ENCODE results near the gene ZCCHC24. TPM values are rescaled to one million over a fixed set of nuclear protein-coding genes. Genes with fewer than 3 reads are reported as not detected.
"Not testable (repeated sequence)": the region's sequence is repeated elsewhere in the genome, so short reads cannot be mapped to it uniquely, and the experiment has no call there.

The ZCCHC24 gene
- total RNA-seq, 1 donor from 2014 or later, result 5.9 TPM

DNA sequence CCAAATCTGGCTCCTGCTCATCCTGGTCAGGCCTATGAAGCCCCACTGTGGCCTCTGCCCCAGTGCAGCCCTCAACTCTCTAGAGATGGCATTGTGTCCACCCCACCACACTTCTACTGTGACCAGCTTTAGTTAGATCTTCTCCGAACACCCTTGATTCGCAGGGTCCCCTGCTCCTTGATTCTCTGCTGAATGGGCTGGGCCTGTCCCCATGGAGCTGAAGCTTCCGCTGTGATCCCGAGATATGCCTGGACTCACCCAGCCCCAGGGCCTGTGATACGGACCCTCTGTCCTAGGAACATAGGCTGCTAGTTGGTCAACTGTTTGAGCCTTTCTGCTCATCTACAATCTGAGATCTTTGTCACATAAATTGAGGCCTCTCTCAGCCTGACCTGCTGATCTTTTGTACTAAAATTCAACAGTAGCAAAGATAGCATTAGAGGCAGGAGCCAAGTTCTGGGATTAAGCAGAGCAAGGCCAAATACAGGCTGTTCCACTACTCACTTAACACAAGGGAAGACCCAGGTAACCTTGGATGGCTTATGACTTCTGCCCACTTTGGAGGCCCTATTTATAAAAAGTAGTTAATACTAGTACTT is 104.7 kb downstream of the ZCCHC24 start:
- peaks cover 14% of the 10 kb centered on the region for H3K4me1 Mint-ChIP-seq
- H3K9ac ChIP-seq, result no peak overlapping the region
- H3K36me3 ChIP-seq, result no peaks in the 10 kb centered on the region
- H3K4me1 ChIP-seq, result peaks cover 6% of the 10 kb centered on the region
- H3F3A ChIP-seq (ENCODE audit: low read depth), result peaks cover 6% of the 10 kb centered on the region
- DNase-seq (ENCODE audit: low spot score), result no peak
- H3K27ac Mint-ChIP-seq, result no peak overlapping the region
- H3K4me3 Mint-ChIP-seq, result no peak overlapping the region
- no peaks in the 10 kb centered on the region for H3K79me2 ChIP-seq (ENCODE audit: low read depth)
- no peaks in the 10 kb centered on the region for H3K9me3 Mint-ChIP-seq
- H3K27ac ChIP-seq, result no peak overlapping the region
- no peak overlapping the region for H3K4me2 ChIP-seq
- peaks cover 3% of the 10 kb centered on the region for H3K27me3 Mint-ChIP-seq (ENCODE audit: insufficient read depth, low read depth)
- H3K36me3 Mint-ChIP-seq, result no peaks in the 10 kb centered on the region
- H4K20me1 ChIP-seq (ENCODE audit: low read depth), result no peaks in the 10 kb centered on the region
- H3K27me3 ChIP-seq, result no peaks in the 10 kb centered on the region
- H2AFZ ChIP-seq (replicated peaks), result no peak overlapping the region
- H3K4me3 ChIP-seq, result no peak overlapping the region
- TF ChIP-seq EZH2phosphoT487 (IDR thresholded peaks at IDR 0.05) (no peak), EZH2 (IDR thresholded peaks at IDR 0.05) (no peak)
- TF ChIP-seq, protein P1, sequence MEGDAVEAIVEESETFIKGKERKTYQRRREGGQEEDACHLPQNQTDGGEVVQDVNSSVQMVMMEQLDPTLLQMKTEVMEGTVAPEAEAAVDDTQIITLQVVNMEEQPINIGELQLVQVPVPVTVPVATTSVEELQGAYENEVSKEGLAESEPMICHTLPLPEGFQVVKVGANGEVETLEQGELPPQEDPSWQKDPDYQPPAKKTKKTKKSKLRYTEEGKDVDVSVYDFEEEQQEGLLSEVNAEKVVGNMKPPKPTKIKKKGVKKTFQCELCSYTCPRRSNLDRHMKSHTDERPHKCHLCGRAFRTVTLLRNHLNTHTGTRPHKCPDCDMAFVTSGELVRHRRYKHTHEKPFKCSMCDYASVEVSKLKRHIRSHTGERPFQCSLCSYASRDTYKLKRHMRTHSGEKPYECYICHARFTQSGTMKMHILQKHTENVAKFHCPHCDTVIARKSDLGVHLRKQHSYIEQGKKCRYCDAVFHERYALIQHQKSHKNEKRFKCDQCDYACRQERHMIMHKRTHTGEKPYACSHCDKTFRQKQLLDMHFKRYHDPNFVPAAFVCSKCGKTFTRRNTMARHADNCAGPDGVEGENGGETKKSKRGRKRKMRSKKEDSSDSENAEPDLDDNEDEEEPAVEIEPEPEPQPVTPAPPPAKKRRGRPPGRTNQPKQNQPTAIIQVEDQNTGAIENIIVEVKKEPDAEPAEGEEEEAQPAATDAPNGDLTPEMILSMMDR (IDR thresholded peaks at IDR 0.05), result no peak
- no peaks in the 10 kb centered on the region for H3K9me3 ChIP-seq (ENCODE audit: low read depth)

GRCh38 chr10:79339266-79339665 is 106.2 kb downstream of the ZCCHC24 start:
- TF ChIP-seq EZH2 (IDR thresholded peaks at IDR 0.05) (no peak), EZH2phosphoT487 (IDR thresholded peaks at IDR 0.05) (no peak)
- TF ChIP-seq, protein P1 (IDR thresholded peaks at IDR 0.05), result no peak
- Histone ChIP-seq H3K4me2 (no peak overlapping the region), H3K9ac (no peak overlapping the region), H3K27me3 (no peaks in the 10 kb centered on the region), H3K27ac (no peak overlapping the region), H3K36me3 (no peaks in the 10 kb centered on the region), H3K4me3 (no peak overlapping the region), H3K79me2 (ENCODE audit: low read depth) (no peaks in the 10 kb centered on the region), H3F3A (ENCODE audit: low read depth) (peaks cover 6% of the 10 kb centered on the region), H3K4me1 (peaks cover 6% of the 10 kb centered on the region), H4K20me1 (ENCODE audit: low read depth) (no peaks in the 10 kb centered on the region), H3K9me3 (ENCODE audit: low read depth) (no peaks in the 10 kb centered on the region), H2AFZ (replicated peaks) (no peak overlapping the region)
- H3K4me1 Mint-ChIP-seq, result peaks cover 15% of the 10 kb centered on the region
- no peak for DNase-seq (ENCODE audit: low spot score)
- no peak overlapping the region for H3K4me3 Mint-ChIP-seq
- H3K36me3 Mint-ChIP-seq, result no peaks in the 10 kb centered on the region
- no peaks in the 10 kb centered on the region for H3K9me3 Mint-ChIP-seq
- no peak overlapping the region for H3K27ac Mint-ChIP-seq
- H3K27me3 Mint-ChIP-seq (ENCODE audit: insufficient read depth, low read depth), result peaks cover 6% of the 10 kb centered on the region

DNA sequence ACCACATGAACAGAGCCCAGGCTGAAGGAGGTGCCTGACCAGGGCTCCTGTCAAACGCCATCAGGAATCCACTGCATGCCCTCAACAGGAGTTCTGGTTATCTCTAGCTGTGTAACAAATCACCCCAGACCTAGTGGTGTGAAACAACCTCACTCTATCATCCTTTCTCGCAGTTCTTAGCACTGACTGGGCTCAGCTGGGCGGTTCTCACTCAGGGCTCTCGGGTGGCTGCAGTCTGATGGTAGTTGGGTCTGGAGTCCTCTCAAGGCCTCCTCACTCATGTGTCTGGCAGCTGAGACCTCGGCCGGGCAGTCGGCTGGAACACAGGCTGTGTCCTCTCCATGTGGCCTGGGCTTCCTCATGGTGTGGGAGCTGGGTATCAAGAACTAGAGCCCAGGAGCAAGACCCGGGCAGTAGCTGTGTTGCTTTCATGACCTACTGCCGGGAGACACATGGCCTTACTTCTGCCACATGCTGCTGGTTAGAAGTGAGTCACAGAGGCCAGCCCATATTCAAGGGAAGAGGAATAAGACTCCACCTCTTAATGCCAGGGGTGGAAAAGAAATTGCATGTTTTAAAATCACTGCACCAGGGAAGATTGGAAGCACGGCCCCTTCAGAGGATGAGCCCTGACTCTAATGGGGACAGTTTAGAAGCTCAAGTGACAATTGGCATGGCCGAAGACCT is 107.5 kb downstream of the ZCCHC24 start:
- H3K27ac ChIP-seq; H3K9me3 Mint-ChIP-seq; DNase-seq (ENCODE audit: low spot score); H3K79me2 ChIP-seq (ENCODE audit: low read depth); H3K4me1 ChIP-seq; H3F3A ChIP-seq (ENCODE audit: low read depth); H3K4me3 Mint-ChIP-seq; H3K9me3 ChIP-seq (ENCODE audit: low read depth); H3K36me3 Mint-ChIP-seq; H3K27me3 Mint-ChIP-seq (ENCODE audit: insufficient read depth, low read depth); H2AFZ ChIP-seq (replicated peaks); H4K20me1 ChIP-seq (ENCODE audit: low read depth); H3K4me2 ChIP-seq; H3K9ac ChIP-seq; H3K27me3 ChIP-seq; H3K4me3 ChIP-seq; H3K36me3 ChIP-seq; H3K27ac Mint-ChIP-seq: not testable (repeated sequence)
- H3K4me1 Mint-ChIP-seq, result peaks cover 15% of the 10 kb centered on the region

DNA sequence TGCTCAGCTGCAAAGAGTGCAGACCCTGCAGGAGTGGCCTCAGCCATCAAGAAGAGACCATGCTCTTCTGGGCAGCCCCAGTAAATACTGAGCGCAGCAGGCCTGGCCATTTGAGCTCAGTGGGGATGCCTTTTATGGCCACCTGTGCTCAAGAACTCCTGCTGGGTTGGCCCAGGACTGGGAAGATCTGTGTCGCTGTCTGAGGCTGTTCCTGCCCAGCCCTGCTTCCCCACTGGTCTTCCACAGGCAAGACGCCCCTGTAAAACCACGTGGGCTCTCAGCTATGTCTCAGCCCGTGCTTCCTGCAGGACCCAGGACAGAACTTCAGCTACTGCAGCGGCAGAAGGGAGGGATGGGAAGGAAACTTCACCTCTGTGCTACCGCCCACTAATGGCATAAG is 108.7 kb downstream of the ZCCHC24 start:
- Histone ChIP-seq H3K9ac (no peak overlapping the region), H3K4me2 (no peak overlapping the region), H3K27me3 (no peaks in the 10 kb centered on the region), H3K9me3 (ENCODE audit: low read depth) (no peaks in the 10 kb centered on the region), H3K79me2 (ENCODE audit: low read depth) (no peaks in the 10 kb centered on the region), H3K4me3 (no peak overlapping the region), H2AFZ (replicated peaks) (no peak overlapping the region), H3K27ac (no peak overlapping the region), H3K36me3 (no peaks in the 10 kb centered on the region), H3F3A (ENCODE audit: low read depth) (peaks cover 6% of the 10 kb centered on the region), H4K20me1 (ENCODE audit: low read depth) (no peaks in the 10 kb centered on the region), H3K4me1 (peaks cover 6% of the 10 kb centered on the region)
- Mint-ChIP-seq H3K4me1 (peaks cover 15% of the 10 kb centered on the region), H3K27me3 (ENCODE audit: insufficient read depth, low read depth) (peaks cover 9% of the 10 kb centered on the region), H3K36me3 (no peaks in the 10 kb centered on the region), H3K27ac (no peak overlapping the region), H3K4me3 (no peak overlapping the region), H3K9me3 (peaks cover 7% of the 10 kb centered on the region)
- no peak for TF ChIP-seq EZH2 (IDR thresholded peaks at IDR 0.05)
- TF ChIP-seq, protein P1 (IDR thresholded peaks at IDR 0.05), result no peak
- TF ChIP-seq EZH2phosphoT487 (IDR thresholded peaks at IDR 0.05), result no peak
- no peak for DNase-seq (ENCODE audit: low spot score)
